GM20000 (cell line): ENCODE results near the gene NUSAP1.

ENCODE experiments used
- DNase-seq: peaks from one replicate; pipeline ENCODE4 v3.0.0; 2012; ENCODE audit warnings: low spot score
- CTCF ChIP-seq: IDR thresholded peaks from 2 replicates; pipeline ENCODE4 v1.5.1; 2012; ENCODE audit warnings: mild to moderate bottlenecking, control low read depth; ENCODE audit errors: extremely low read depth, missing control alignments

The NUSAP1 gene

DNA sequence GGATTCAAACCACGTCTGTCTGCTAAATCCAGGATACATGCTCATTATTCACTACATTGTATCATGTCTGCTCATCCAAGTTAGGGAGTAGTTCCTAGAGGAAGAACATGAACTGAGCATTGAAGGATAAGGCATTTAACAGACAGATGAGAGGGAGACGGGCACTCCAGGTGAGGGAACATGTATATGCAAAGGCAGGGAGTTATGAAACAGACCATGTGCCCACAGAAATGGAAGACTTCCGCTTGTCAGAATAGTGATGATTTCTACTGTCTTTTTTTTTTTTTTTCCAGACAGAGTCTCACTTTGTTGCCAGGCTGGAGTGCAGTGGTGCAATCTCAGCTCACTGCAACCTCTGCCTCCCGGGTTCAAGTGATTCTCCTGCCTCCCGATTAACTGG lies 74.7 kb downstream of the NUSAP1 start:
- DNase-seq, result no peak
- TF ChIP-seq CTCF, result no peak

DNA sequence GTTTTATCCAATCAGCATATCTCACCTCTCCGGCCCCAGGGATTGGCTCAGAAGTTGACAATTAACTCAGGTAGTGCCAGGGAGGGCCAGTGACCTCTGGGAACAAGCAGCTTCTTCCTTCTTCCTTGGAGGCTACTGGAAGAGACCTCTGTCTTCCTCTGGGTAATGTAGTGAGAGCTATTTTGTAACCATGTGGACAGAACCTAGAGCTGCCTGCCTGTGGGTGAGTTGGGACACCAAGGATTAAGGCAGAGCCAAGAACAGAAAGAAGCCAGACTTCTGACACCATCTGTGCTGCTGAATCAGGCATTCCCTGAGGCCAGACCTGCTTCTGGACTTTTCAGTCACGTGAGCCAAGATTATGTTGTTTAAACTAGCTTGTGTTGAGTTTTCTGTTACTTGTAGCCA lies 75.6 kb downstream of the NUSAP1 start:
- TF ChIP-seq CTCF, result no peak

DNA sequence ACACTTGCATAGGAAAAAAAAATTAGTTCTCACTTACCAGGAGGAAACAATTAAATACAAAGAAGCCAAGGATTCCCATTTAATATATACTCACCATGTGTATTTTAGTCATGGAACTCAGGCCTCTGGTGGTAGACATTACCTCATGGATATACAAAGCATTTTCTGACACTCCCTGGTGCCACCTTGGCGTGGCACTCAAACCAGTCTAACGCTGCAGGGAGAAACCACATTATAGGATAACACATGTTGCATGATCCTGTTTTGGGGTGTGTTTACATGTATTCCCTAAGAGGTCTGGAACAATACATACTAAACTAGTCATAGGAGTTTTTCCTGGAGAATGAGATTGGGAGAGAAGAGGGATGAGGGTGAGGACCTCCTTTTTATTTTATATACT lies 78.3 kb downstream of the NUSAP1 start:
- no peak for DNase-seq
- no peak for TF ChIP-seq CTCF

More for the DNA sequence above, 75.6 kb downstream of the NUSAP1 start:
- no peak for DNase-seq

DNA sequence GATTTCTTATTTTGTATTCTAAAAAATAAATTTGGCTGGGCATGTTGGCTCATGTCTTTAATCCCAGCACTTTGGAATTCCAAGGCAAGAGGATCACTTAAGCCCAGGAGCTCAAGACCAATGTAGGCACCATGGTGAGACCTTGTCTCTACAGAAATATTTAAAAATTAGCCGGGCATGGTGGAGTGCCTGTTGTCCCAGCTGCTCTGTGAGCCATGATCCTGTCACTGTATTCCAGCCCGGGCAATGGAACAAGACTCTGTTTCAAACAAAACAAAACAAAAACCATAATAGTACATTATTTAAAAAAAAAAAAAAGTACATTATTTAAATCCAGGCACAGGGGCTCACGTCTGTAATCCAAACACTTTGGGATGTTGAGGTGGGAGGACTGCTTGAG lies 78.8 kb downstream of the NUSAP1 start:
- DNase-seq, result no peak
- TF ChIP-seq CTCF, result no peak

GRCh38 chr15:41416128-41416741 lies 83.6 kb downstream of the NUSAP1 start:
- DNase-seq, result no peak
- no peak for TF ChIP-seq CTCF

- TF ChIP-seq CTCF, result no peak
- peak; percentile 98 for DNase-seq
Observed at GRCh38 chr15:41416742-41417417, 84.2 kb downstream of the NUSAP1 start, which contains the start of gene RTF1. RTF1 (plus strand) TSS chr15:41417095; CDS start chr15:41417116, 21 bp downstream.

DNA sequence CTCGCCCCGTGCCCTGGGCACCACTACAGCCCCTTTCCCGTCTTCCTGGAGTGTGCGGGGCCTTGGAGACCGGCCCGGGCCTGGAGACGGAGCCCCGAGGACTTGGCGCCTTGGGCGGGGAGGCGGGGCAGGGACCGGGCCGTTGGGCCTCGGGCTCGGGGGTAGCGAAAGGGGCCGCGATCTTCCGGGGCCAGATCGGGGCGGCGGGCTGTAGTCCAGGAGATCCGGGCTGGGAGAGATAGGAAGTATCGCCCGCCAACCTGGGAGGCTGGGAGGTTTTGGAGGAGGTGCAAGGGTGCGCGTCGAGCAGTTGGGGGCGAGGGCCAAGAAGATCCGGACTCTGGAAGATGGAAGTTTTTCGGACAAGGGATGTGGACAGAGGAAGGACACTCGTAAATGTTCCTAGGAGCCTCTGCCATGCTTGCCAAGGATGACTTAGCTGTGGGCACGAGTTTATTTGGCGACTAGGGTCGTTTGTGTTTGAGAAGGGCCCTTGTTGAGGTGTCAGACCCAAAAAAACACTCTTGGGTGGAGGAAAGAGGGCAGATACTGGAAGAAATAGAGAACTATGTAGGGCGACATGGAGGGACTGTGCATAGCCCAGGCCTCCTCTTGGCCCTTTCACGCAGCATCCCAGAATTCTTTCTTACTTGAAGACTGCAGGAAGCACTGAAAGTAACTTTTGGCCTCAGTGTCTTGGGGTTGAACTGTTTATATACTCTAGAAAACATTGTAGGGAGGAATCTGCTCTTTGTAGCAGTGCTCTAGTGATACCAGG lies 84.9 kb downstream of the NUSAP1 start:
- peak; percentile 31 for DNase-seq
- no peak for TF ChIP-seq CTCF
